ENCODE measurements around the gene COL24A1.

- TF ChIP-seq JUN (CRISPR knock-in tag; IDR thresholded peaks at IDR 0.05) (no peak), STAT6 (CRISPR knock-in tag; conservative IDR thresholded peaks at IDR 0.05; ENCODE audit: low read depth) (no peak), ARID4B (CRISPR knock-in tag; IDR thresholded peaks at IDR 0.05; ENCODE audit: borderline replicate concordance) (no peak)
These were observed 261.9 kb downstream of the COL24A1 start for GRCh38 chr1:85894651-85895050.
